Activated CD8-positive, alpha-beta memory T cell treated with anti-CD3 and anti-CD28 coated beads for 36 hours (primary cell): Measurements from ENCODE around the gene CD86. TPM values are rescaled to one million over a fixed set of nuclear protein-coding genes. Genes with fewer than 3 reads are reported as not detected.

Source experiments
- CTCF ChIA-PET: fragments of 350-600 bp; sonication (Branson Sonifier 250); formaldehyde crosslinking; loops from one replicate; lab custom pipeline; 2021; ENCODE audit warnings: antibody characterized with exemption; lab: Charles Lee
- POLR2A ChIA-PET: fragments of 350-600 bp; sonication (Branson Sonifier 250); formaldehyde crosslinking; loops from one replicate; lab custom pipeline; 2021; ENCODE audit warnings: antibody characterized with exemption; lab: Charles Lee
- total RNA-seq, 2 experiments: library from RNA; stranded (reverse); gene quantifications; one replicate each; pipeline ENCODE4 v1.2.3, GENCODE V29; 2021

Gene CD86
- total RNA-seq, 2 experiments from 2014 or later = 0.19 to 0.40 TPM

GRCh38 chr3:122082357-122082756 lies 27.2 kb downstream of the CD86 start:
- ChIA-PET POLR2A (no interaction called here), CTCF (interaction anchor here (1.4 kb wide), 1 partner anchor 177 kb away, joined by 5 read pairs; no protein-coding TSS in a partner anchor)

GRCh38 chr3:122084799-122085198 lies 29.6 kb downstream of the CD86 start:
- POLR2A ChIA-PET = no interaction called here

GRCh38 chr3:122085673-122086072 lies 30.5 kb downstream of the CD86 start:
- ChIA-PET CTCF (no interaction called here), POLR2A (no interaction called here)

More at GRCh38 chr3:122084799-122085198, 29.6 kb downstream of the CD86 start:
- CTCF ChIA-PET = no interaction called here

GRCh38 chr3:122088531-122088930 lies 33.4 kb downstream of the CD86 start:
- ChIA-PET CTCF (no interaction called here), POLR2A (no interaction called here)

DNA sequence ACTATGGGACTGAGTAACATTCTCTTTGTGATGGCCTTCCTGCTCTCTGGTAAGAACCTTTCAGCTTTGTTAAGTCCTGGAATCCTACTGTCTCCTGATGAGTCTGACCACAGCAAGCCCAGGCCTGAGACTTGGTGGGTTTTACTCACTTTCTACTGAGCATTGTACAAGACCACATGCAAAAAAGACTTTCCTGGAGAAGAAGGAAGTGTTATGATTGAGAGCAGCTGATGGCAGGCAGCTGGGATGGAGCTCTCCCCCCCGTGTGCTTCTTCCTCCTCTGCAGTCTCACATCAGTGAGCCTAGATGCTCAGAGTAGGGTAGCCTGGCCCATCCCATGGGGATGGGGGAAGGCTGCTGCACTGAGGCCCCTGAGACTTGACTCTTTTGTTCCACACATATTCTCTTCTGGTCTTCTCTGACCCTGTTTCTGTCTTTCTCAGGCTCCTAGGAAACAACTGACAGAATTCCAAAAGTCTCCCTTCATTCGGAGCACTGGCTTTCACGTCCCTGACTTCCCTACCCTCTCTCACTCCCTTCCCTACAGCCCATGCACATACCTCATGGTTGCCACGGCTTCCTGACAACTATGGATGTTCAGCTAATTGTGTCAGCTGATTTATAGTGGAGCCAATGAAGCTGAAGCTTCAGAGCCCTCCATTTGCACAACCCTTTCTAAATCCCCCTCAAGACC lies 36.6 kb downstream of the CD86 start:
- ChIA-PET CTCF (interaction anchor here (2.3 kb wide), 1 partner anchor 10 kb away, joined by 8 read pairs; no protein-coding TSS in a partner anchor), POLR2A (interaction anchor here (0.8 kb wide), 1 partner anchor 55 kb away, joined by 3 read pairs; no protein-coding TSS in a partner anchor)

GRCh38 chr3:122092460-122093165 lies 37.5 kb downstream of the CD86 start:
- CTCF ChIA-PET = interaction anchor here (0.7 to 2.3 kb wide), 3 partner anchors 9 to 210 kb away, joined by 3 to 8 read pairs (median 4); no protein-coding TSS in a partner anchor
- POLR2A ChIA-PET = interaction anchor here (1.0 kb wide), 1 partner anchor 9 kb away, joined by 3 read pairs; no protein-coding TSS in a partner anchor

GRCh38 chr3:122094125-122094524 lies 39.0 kb downstream of the CD86 start:
- ChIA-PET CTCF (interaction anchor here (1.0 kb wide), 1 partner anchor 19 kb away, joined by 3 read pairs; no protein-coding TSS in a partner anchor), POLR2A (interaction anchor here (0.6 to 1.3 kb wide), 2 partner anchors 259 to 493 kb away, joined by 3 to 4 read pairs; partner anchors contain the start of genes EAF2 and IQCB1)

GRCh38 chr3:122094693-122095092 lies 39.5 kb downstream of the CD86 start:
- POLR2A ChIA-PET = interaction anchor here (1.3 kb wide), 1 partner anchor 260 kb away, joined by 3 read pairs; the partner anchor contains the start of genes EAF2 and IQCB1
- CTCF ChIA-PET = no interaction called here

DNA sequence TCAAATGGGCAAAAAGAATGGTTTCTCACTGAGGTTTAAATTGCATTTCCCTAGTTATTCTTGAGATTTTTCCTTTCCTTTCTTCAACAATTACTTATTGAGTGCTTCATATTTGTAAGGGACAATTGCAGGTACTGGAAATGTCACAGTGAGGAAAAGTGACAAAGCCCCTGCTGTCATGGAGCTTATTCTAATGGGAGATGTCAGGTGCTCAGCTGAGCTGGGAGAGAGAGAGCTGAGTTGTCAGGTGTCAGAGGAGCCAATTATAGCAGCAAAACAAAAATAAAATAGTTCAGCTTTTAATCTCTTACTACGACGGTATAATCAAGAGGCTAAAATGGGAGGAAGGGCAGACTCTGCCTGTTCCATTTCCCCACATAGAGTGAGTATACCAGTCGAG lies 42.0 kb downstream of the CD86 start:
- POLR2A ChIA-PET = no interaction called here
- CTCF ChIA-PET = no interaction called here

- ChIA-PET POLR2A (interaction anchor here (0.6 kb wide), 1 partner anchor 203 kb away, joined by 10 read pairs; no protein-coding TSS in a partner anchor), CTCF (interaction anchor here (0.5 to 1.0 kb wide), 2 partner anchors 44 to 125 kb away, joined by 3 read pairs; partner anchors contain the start of gene CD86)
Observed at GRCh38 chr3:122098611-122099010, 43.4 kb downstream of the CD86 start.

DNA sequence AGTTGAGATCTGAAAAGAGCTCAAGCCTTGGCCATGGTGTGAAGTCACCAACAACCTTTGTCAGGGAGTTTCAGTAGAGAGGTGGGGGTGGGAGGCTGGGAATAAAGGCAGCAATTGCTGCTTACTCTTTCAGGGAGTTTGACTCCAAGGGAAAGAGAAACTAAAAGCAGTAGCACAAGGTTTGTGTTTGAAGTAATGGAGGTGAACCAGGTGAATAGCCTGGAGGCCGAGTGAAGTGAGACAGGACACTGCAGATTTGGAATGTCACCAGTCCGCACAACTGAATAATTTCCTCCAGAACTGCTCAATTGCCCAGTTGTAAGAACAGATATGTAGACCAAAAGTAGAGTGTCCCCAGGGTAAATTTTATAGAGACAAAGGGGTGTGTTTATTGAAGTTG lies 44.1 kb downstream of the CD86 start:
- POLR2A ChIA-PET = interaction anchor here (0.6 kb wide), 1 partner anchor 203 kb away, joined by 10 read pairs; no protein-coding TSS in a partner anchor
- CTCF ChIA-PET = interaction anchor here (0.5 kb wide), 1 partner anchor 125 kb away, joined by 3 read pairs; no protein-coding TSS in a partner anchor

GRCh38 chr3:122100083-122100482 lies 44.9 kb downstream of the CD86 start:
- CTCF ChIA-PET = interaction anchor here (0.8 to 3.0 kb wide), 2 partner anchors 159 to 694 kb away, joined by 3 to 26 read pairs; partner anchors contain the start of gene HSPBAP1
- POLR2A ChIA-PET = no interaction called here

DNA sequence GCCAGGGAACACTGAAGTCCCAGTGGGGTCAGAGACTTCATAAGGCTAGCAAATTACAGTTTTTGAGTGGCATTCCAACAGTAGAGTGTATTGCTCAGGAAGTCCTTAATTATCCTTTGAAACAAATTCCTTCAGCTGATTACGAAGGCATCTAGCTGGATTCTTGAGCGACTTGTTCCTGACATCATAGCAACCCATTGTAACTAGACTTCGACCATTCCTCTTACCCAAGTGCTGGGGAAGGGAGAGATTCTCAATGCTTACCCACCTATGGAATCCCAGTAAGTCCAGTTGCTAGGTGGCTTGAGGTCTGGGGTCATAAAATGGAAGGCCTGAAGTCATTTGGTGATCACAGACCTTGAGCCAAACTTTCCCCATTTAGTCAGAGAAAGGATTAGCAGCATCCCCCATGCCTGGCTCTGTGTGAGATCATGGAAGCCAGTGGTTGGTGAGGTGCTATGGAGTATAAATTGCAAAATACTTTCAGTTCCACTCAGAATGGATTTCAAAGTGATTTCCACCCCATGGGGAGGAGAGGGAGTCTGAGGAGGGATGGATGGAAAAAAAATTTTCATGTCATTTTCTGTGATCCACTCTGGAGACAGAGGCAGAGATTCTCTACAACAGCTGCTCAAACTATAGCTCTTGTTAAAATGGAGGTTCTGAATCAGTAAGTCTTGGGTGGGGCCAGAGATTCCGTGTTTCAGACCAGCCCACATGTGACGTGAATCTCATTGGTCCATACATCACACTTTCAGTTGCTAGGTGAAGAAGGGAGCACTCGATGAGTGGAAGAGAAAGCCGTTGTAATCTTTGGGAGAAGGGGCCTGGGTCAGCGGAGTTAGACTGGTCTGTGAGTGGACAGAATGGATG lies 45.7 kb downstream of the CD86 start:
- POLR2A ChIA-PET = interaction anchor here (0.7 to 1.5 kb wide), 5 partner anchors 8 to 304 kb away, joined by 3 to 5 read pairs (median 4); partner anchors contain the start of gene FAM162A
- CTCF ChIA-PET = interaction anchor here (0.8 to 3.0 kb wide), 12 partner anchors 9 to 693 kb away, joined by 3 to 26 read pairs (median 3); partner anchors contain the start of genes FAM162A and HSPBAP1

- POLR2A ChIA-PET = interaction anchor here (0.7 to 1.5 kb wide), 8 partner anchors 9 to 461 kb away, joined by 3 to 7 read pairs (median 4); partner anchors contain the start of gene FAM162A
- CTCF ChIA-PET = interaction anchor here (0.7 to 3.0 kb wide), 14 partner anchors 10 to 1428 kb away, joined by 3 to 26 read pairs (median 3); partner anchors contain the start of gene FAM162A
Observed at GRCh38 chr3:122101646-122102045, 46.5 kb downstream of the CD86 start.

DNA sequence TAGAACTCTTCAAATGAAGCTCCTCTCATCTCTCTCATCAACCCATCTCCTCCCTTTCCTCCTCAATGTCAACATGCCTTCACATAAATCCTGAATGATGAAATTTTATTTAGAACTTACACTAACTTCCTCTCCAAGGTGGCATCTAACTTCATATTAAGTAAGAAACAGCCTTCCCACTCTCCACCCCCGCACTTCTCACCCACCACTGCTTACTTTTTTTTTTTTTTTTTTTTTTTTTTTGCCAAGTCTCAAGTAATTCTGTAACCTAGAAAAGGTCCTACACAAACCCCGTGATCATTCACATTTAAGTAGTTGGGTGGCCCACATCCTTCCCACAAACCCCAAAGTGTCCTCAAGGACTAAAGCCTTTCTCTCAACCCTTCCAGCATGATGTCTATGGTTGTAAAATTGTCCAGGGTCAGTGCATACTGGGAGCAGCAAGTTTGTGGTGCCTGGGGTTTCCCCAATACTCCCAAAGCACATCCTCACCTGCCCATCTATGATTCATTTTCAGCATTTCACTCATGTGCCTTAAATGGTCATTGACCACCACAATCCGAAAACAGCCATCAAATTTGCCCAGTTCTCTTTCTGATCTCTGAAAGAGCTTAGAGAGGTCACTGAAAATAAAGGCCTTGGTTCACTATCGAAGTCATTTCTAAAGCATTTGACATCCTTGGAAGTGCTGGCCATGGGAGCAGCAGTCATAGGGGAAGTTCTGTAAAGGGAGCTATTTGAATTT lies 47.2 kb downstream of the CD86 start:
- CTCF ChIA-PET = interaction anchor here (0.7 to 3.0 kb wide), 16 partner anchors 9 to 1428 kb away, joined by 3 to 26 read pairs (median 3); partner anchors contain the start of gene FAM162A
- POLR2A ChIA-PET = interaction anchor here (0.7 to 1.5 kb wide), 4 partner anchors 156 to 460 kb away, joined by 4 to 7 read pairs (median 6); partner anchors contain the start of gene FAM162A

DNA sequence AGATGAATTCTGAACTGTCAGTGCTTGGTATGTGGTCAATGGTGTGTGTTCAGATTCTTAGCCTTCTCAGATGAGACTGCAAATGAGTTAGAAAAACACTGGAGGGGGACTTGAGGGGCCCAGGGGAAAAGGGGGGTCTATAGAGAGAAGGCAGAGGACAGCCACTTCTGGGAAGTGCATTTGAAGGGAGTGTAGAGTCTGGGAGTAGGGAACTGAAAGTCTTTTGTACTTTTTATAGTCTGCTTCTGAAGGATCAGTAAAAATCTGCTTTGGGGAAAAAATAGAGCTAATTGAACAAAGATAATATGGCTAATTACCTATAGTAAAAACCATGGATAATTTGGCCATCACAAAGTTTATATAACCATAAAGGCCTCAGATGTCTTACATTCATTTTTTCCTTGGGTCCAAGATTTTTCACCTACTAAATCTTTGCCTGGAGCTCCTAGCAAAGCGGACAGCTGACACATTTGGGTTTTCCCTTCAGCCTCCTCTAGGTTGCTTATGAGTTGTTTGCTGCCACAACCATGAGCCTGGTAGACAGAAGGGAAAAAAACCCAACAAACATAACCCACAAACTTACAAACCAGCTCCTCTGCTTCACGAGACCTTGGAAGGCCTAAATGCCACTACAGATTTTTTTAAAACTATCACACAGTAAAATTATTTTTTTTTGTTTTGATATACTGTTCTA lies 48.8 kb downstream of the CD86 start:
- CTCF ChIA-PET = interaction anchor here (0.8 to 1.2 kb wide), 3 partner anchors 11 to 153 kb away, joined by 3 read pairs; no protein-coding TSS in a partner anchor

More for the DNA sequence above, 48.8 kb downstream of the CD86 start:
- POLR2A ChIA-PET = no interaction called here
